ENCODE results near the gene KIF23.
"Not testable (repeated sequence)": the region's sequence is repeated elsewhere in the genome, so short reads cannot be mapped to it uniquely, and the experiment has no call there.

KIF23 gene

DNA sequence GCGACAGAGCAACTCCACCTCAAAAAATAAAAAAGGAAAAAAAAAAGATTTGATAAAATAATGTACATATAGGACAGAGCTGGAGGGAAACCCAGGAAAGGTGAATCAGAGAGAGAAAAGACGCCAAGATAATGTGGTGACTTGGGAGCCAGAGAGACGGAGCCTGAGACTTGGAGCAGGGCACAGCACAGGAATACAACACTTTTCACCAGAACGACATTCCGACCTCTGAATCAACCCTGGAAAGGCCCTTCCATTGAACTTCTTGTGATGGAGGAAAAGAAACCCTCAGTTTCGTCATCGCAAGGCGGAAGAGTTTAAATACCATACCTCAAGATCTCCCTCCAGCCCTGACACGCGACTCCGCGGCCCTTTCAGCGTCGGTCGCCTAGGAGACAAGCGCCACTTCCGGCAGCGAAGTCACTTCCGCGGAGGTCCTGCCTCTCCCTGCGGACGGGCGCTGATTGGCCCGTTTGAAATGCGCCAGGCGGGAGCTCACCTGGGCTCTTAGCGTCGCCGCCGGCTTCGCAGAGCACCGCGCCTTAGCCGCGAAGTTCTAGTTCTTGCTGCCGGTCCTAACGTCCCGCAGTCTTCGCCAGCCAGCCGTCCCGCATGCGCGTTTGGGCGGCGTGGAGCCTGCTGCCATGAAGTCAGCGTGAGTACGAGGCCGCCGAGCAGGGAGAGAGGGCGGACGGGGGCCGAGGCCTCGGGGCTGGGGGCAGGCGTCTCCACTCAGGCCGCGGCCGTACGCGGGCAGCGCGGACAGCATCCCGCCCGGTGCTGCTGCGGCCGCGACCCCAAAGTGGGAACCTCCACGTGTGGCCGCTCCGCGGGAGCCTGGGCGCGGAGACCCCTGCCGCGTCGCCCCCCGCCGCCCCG is at the start of gene KIF23:
Gene KIF23 (plus strand): TSS at position 528 of the 879 bp plus-strand sequence. CDS start 117 bp downstream, at position 645.
- peak; percentile 94 to 96 for DNase-seq
- TF ChIP-seq GATA1 (IDR thresholded peaks at IDR 0.05; ENCODE audit: low read depth, low read length): no peak
- TF ChIP-seq POLR2A (IDR thresholded peaks at IDR 0.05; ENCODE audit: low read length): peak; percentile 86

DNA sequence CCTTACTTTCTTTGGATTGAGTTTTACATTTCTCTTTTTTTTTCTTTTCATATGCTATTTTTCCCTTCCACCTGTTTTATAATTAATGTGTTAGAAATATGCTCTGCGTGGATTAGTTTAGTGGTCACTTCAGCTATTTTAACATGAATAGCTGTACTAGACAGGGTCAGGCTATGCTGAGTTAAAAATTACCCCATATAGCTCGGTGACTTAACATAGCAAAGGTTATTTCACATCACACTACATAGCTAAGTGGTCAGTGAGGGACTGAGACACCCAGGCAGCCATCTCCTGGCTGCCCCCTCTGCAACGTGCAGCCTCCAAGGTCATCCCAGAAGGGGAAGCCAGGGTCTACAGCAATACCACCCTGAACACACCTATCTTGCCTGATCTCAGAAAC is 46.9 kb upstream of the KIF23 start:
- DNase-seq: no peak
- TF ChIP-seq POLR2A (IDR thresholded peaks at IDR 0.05; ENCODE audit: low read length) (no peak), GATA1 (IDR thresholded peaks at IDR 0.05; ENCODE audit: low read depth, low read length) (no peak)

DNA sequence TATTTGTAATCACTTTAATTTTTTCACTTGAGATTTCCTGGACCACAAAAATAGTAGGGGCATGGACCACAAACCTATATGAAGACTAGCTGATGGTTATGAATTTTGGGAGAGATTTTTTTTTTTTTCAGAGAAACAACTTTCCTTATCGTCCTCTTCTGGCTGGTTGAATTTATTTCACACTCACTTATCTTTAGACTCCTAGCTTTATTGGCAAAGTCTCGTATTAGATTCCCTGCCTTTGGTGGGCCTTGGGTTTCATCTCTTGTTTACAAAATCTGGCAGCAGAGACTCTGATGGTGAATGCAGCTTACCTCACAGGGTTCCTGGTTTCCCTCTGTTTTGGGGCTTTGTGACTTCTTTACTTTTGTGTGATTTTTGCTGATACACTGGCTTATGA is 44.5 kb upstream of the KIF23 start:
- no peak for DNase-seq
- TF ChIP-seq GATA1 (IDR thresholded peaks at IDR 0.05; ENCODE audit: low read depth, low read length) (no peak), POLR2A (IDR thresholded peaks at IDR 0.05; ENCODE audit: low read length) (no peak)

DNA sequence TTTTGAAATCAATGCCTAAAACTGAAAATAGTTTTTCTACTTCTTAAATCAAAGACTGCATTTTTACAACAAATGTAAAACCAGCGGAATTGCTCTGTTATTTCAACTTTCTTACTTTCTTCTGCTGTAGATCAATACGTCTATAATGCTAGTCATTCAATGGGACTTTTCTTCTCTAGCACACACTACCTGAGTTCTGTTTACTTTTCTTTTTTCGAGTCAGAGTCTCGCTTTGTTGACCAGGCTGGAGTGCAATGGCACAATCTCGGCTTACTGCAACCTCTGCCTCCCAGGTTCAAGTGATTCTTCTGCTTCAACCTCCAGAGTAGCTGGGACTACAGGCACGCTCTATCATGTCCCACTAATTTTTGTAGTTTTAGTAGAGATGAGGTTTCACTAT is 40.7 kb upstream of the KIF23 start:
- TF ChIP-seq POLR2A (IDR thresholded peaks at IDR 0.05; ENCODE audit: low read length) (no peak), GATA1 (IDR thresholded peaks at IDR 0.05; ENCODE audit: low read depth, low read length) (no peak)
- DNase-seq: no peak

DNA sequence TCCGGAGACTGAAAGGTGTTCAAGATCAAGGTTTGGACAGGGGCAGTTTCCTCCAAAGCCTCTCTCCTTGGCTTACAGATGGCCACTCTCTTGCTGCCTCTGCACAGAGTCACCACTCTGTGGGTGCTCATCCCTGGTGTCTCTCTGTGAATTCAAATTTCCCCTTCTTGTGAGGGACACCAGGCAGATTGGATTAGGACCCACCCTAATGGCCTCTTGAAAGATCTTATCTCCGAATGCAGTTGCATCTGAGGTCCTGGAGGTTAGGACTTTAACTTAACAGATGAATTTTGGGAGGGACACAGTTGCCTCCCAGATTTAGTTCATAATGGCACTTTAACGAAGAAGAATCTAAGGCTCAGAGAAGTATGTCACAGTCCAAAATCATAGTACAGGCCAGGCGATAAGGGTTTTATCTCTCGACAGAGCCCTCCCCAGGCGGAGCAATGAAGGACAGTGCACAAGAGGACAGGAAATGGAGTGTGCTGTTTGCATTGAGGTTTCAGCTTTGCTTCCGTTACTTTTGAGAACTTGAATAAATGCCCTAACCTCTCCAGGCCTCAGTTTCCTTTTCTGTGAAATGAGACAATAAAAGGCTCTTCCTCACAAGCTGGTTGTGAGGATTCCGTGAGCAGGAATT is 38.9 kb upstream of the KIF23 start:
- DNase-seq: peak; percentile 8 to 46
- TF ChIP-seq POLR2A (IDR thresholded peaks at IDR 0.05; ENCODE audit: low read length) (no peak), GATA1 (IDR thresholded peaks at IDR 0.05; ENCODE audit: low read depth, low read length) (no peak)

DNA sequence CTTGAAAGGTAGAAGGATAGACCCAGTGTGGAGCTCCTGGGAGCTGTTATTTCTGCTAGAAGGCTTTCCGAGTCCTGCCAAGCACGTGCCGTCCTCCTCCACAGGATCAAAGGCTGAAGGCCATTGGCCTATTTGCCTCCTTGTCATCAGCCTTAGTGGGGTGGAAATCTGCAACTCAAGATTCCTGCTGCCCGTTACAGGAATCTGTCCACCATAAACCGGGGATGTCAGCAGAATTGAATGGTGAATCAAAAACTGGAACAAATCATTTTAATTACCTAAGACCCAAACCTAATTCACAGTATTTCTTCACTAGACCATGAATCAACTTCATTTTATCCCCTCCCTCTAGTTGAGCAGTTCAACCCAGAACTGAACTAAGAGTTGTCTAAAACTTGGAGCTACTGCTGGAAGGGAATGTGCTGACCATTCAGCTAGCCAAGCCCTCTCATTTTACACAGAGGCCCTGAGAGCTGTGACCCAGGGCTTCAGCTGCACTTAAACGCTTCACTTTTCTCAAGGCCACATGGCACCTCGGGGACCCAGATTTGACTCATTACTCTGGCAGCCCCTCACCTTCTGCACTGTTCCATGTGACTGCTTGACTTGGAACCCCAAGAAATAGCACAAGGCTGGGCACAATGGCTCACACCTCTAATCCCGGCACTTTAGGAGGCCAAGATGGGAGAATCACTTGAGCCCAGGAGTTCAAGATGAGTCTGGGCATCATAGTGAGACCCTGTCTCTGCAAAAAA is 36.8 kb upstream of the KIF23 start:
- no peak for DNase-seq
- no peak for TF ChIP-seq POLR2A (IDR thresholded peaks at IDR 0.05; ENCODE audit: low read length)
- no peak for TF ChIP-seq GATA1 (IDR thresholded peaks at IDR 0.05; ENCODE audit: low read depth, low read length)

DNA sequence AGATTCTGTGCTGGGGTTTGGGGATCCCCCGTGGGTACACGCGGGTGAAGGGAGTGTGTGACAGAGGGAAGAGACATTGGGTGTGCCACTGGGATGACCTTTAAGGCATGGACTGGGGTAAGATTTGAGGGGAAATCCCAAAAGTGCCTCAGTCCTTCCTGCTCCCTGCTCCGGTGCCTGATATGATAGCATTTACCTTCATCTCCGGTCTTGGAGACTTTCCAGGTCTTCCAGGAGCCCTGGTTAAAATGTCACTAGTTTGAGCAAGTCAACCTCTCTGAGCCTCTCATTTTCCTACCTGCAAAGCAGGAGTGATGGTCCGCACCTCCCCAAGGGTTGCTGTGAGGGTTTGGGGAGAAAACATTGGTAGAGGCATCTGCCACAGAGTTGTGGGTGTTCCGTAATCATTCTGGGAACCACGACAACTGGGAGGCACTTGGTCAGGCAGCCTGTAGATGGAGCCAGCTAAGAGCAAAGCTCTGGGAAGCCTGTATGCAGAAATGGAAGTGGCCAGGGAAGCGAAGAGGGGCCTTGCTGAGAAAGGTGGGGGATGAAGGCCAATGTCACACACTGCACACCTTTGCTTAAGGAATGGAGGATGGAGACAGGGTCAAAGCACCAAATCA is 33.9 kb upstream of the KIF23 start:
- no peak for DNase-seq
- TF ChIP-seq POLR2A (IDR thresholded peaks at IDR 0.05; ENCODE audit: low read length) (no peak), GATA1 (IDR thresholded peaks at IDR 0.05; ENCODE audit: low read depth, low read length) (no peak)

DNA sequence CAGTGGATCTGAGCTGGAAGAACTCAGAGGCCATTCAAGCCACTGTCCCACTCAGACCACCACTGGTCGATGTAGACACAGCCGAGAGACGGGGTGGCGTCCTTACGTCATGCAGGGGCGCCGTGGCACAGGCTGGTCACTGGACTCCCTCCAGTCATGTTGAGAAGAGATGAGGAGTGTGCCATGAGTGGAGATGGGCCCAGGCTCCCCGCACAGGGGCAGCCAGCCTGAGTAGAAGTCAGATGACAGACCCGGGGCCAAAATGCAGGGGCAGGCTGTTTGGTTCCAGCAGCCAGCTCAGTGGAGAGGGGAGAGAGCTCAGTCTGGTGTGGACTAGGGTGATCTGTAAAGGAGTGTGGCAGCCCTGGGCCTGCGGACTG is 33.4 kb upstream of the KIF23 start:
- TF ChIP-seq GATA1 (IDR thresholded peaks at IDR 0.05; ENCODE audit: low read depth, low read length): no peak
- no peak for TF ChIP-seq POLR2A (IDR thresholded peaks at IDR 0.05; ENCODE audit: low read length)
- no peak for DNase-seq

DNA sequence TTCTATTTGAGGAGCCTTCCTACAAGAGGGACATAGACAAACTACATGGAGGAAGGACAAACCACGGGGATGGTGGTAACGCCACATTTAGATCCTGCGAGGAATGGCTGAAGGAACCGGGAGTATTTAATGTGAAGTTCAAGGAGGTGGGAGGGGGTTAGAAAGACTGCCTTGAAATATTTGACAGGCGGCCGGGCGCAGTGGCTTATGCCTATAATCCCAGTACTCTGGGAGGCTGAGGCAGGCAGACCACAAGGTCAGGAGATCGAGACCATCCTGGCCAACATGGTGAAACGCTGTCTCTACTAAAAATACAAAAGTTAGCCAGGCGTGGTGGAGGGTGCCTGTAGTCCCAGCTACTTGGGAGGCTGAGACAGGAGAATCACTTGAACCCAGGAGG is 32.0 kb upstream of the KIF23 start:
- not testable (repeated sequence) for DNase-seq

DNA sequence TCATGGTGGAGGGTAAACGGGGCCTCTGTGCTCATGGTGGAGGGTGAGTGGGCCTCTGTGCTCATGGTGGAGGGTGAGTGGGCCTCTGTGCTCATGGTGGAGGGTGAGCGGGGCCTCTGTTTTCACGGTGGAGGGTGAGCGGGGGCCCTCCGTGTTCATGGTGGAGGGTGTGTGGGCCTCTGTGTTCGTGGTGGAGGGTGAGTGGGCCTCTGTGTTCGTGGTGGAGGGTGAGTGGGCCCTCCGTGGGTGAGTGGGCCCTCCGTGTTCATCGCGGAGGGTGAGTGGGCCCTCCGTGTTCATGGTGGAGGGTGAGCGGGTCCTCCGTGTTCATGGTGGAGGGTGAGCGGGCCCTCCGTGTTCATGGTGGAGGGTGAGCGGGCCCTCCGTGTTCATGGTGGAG is 30.1 kb upstream of the KIF23 start:
- not testable (repeated sequence) for DNase-seq

DNA sequence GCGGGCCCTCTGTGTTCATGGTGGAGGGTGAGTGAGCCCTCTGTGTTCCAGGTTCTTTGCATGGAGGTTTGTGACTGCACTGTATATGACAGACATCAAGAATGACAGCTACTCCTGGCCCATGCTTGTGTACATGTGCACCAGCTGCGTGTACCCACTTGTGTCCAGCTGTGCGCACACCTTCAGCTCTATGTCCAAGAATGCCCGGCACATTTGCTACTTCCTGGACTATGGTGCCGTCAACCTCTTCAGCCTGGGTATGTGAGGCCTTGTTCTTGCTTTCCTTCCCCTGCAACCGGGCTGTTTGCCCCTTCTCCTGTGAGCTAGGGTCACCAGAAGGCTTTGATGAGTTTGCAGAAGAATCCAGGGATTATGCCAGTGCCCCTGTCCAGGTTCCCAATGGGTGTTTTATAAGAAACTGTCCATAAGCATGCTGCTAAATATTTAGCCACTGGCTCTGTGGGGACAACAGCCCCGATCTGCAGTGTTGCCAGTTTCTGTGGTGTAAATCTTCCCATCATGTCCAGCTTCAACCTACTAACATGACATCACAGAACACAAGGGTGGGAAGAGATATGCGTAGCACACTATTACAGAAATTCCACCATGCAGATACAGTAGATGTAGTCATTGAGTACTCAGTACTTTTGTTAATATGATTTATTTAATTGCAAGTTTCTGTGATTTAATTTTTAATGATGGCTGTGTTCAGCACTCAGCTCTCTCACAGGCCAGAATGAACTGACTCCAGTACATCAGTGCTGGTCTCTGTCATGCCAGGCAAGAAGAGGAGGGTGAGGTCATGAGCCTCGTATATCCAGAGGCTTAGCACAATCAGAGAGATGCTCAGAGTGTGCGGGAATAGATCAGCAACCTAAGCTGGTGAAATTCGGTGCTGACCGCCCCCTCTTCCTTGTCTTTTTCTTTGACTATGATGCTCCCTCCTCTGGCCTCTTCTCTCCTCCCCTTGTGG is 29.2 kb upstream of the KIF23 start:
- DNase-seq: no peak
- no peak for TF ChIP-seq GATA1 (IDR thresholded peaks at IDR 0.05; ENCODE audit: low read depth, low read length)
- TF ChIP-seq POLR2A (IDR thresholded peaks at IDR 0.05; ENCODE audit: low read length): no peak

DNA sequence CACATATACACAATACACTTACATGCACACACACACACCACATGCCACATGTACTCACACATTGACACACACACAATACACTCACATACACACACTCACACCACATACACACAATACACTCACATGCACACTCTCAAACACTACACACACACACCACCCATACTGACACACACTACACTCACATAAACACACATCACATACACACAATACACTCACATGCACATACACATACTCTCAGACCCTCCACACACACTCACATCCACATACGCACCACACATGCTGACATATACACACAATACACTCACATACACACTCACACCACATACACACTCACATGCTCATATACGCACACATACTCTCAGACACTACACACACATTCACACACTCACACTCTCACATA is 28.3 kb upstream of the KIF23 start:
- DNase-seq: no peak
- TF ChIP-seq POLR2A (IDR thresholded peaks at IDR 0.05; ENCODE audit: low read length) (no peak), GATA1 (IDR thresholded peaks at IDR 0.05; ENCODE audit: low read depth, low read length) (no peak)

DNA sequence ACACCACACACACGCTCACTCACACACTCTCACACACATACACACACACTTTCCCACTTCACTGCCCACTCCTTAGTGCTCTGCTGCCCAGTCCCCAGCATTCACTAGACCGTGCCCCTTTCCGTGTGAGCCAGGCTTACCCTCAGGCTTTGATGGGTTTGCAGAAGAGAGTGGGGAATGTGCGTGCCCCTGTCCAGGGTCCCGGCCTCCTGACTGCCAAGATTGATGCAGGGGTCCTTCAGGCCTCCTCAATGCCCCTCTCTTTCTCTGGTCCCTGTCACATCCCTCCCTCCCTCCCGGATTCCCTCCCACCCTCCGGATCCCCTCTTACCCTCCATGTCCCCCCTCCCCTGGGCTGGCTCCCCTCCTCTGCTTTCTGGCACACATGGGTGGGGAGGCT is 27.9 kb upstream of the KIF23 start:
- no peak for TF ChIP-seq GATA1 (IDR thresholded peaks at IDR 0.05; ENCODE audit: low read depth, low read length)
- no peak for TF ChIP-seq POLR2A (IDR thresholded peaks at IDR 0.05; ENCODE audit: low read length)

More for the DNA sequence above, 27.9 kb upstream of the KIF23 start:
- DNase-seq: no peak
